ENCODE measurements around the gene RHOH. TPM values are rescaled to one million over a fixed set of nuclear protein-coding genes. Genes with fewer than 3 reads are reported as not detected.
"Not testable (repeated sequence)": the region's sequence is repeated elsewhere in the genome, so short reads cannot be mapped to it uniquely, and the experiment has no call there.

The RHOH gene
- total RNA-seq, 2 donors from 2014 or later, result 0.47 to 1.2 TPM

DNA sequence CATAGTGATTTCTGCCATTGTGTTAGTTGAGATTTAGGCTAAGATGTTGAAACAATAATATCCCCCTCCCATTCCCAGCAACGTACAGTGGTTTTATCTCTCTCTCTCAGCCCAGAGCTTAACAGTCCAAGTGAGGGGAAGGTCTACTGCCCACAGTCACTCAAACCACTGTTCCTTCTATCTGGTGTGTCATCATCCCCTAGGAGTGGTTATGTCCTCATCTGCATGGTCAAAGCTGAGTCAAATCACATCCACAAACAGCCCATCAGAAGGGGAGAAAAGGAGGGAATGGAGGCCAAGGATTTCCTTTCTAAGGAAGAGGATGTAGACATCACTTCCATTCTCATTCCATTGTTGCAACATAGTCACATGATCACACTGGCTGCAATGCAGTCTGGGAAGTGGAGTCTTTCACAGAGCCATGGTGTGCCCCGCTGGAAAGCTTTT, 95.5 kb downstream of the RHOH start:
- Histone ChIP-seq H3K27ac (no peak overlapping the region), H3K36me3 (no peaks in the 10 kb centered on the region), H3K4me1 (no peaks in the 10 kb centered on the region), H3K4me3 (no peak overlapping the region), H3K27me3 (no peaks in the 10 kb centered on the region), H3K9me3 (no peaks in the 10 kb centered on the region)
- no peak for DNase-seq (ENCODE audit: low spot score)
- TF ChIP-seq, protein P1, sequence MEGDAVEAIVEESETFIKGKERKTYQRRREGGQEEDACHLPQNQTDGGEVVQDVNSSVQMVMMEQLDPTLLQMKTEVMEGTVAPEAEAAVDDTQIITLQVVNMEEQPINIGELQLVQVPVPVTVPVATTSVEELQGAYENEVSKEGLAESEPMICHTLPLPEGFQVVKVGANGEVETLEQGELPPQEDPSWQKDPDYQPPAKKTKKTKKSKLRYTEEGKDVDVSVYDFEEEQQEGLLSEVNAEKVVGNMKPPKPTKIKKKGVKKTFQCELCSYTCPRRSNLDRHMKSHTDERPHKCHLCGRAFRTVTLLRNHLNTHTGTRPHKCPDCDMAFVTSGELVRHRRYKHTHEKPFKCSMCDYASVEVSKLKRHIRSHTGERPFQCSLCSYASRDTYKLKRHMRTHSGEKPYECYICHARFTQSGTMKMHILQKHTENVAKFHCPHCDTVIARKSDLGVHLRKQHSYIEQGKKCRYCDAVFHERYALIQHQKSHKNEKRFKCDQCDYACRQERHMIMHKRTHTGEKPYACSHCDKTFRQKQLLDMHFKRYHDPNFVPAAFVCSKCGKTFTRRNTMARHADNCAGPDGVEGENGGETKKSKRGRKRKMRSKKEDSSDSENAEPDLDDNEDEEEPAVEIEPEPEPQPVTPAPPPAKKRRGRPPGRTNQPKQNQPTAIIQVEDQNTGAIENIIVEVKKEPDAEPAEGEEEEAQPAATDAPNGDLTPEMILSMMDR (IDR thresholded peaks at IDR 0.05), result no peak

DNA sequence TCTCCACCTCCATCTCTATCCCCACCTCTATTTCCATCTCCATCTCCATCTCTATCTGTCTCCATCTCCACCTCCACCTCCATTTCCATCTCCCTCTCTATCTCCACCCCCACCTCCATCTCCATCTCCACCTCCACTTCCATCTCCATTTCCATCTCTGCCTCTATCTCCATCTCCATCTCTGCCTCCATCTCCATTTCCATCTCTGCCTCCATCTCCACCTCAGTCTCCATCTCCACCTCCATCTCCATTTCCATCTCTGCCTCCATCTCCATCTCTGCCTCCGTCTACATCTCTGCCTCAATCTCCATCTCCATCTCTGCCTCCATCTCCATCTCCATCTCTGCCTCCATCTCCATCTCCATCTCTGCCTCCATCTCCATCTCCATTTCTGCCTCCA, 97.5 kb downstream of the RHOH start:
- no peak for DNase-seq (ENCODE audit: low spot score)
- H3K36me3 ChIP-seq, result no peaks in the 10 kb centered on the region
- H3K27ac ChIP-seq, result no peak overlapping the region
- no peaks in the 10 kb centered on the region for H3K4me1 ChIP-seq
- H3K9me3 ChIP-seq, result no peaks in the 10 kb centered on the region
- no peak overlapping the region for H3K4me3 ChIP-seq
- TF ChIP-seq, protein P1 (IDR thresholded peaks at IDR 0.05), result no peak
- no peaks in the 10 kb centered on the region for H3K27me3 ChIP-seq

DNA sequence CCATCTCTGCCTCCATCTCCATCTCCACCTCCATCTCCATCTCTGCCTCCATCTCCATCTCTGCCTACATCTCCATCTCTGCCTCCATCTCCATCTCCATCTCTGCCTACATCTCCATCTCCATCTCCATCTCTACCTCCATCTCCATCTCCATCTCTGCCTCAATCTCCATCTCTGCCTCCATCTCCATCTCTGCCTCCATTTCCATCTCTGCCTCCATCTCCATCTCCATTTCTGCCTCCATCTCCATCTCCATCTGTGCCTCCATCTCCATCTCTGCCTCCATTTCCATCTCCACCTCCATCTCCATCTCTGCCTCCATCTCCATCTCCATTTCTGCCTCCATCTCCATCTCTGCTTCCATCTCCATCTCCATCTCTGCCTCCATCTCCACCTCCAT, 98.2 kb downstream of the RHOH start:
- not testable (repeated sequence) for H3K4me1 ChIP-seq; DNase-seq (ENCODE audit: low spot score); H3K27ac ChIP-seq; H3K27me3 ChIP-seq; H3K9me3 ChIP-seq; H3K4me3 ChIP-seq; H3K36me3 ChIP-seq

DNA sequence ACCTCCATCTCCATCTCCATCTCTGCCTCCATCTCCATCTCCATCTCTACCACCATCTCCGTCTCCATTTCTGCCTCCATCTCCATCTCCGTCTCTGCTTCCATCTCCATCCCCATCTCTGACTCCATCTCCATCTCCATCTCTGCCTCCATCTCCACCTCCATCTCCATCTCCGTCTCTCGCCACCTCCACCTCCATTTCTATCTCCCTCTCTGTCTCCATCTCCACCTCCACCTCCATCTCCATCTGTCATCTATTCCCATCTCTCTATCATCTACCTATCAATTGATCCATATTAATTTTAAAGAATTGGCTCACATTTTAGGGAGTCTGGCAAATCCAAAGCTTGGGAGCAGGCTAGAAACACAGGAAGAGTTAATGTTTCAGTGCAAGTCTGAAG, 98.7 kb downstream of the RHOH start:
- H3K27me3 ChIP-seq, result no peaks in the 10 kb centered on the region
- no peak overlapping the region for H3K27ac ChIP-seq
- DNase-seq (ENCODE audit: low spot score), result no peak
- TF ChIP-seq, protein P1 (IDR thresholded peaks at IDR 0.05), result no peak
- no peaks in the 10 kb centered on the region for H3K9me3 ChIP-seq
- no peaks in the 10 kb centered on the region for H3K4me1 ChIP-seq
- no peaks in the 10 kb centered on the region for H3K36me3 ChIP-seq
- H3K4me3 ChIP-seq, result no peak overlapping the region

Other genes with a start within 250 kb of the RHOH start
- 10 to 100 TPM; 29.5 to 30.3 TPM for gene PDS5A, start 219.1 kb upstream of the RHOH start, total RNA-seq
- gene N4BP2, start 140.2 kb upstream of the RHOH start, total RNA-seq, result 1 to 10 TPM; 3.2 to 6.4 TPM
- not detected for gene CHRNA9, start 138.3 kb downstream of the RHOH start, total RNA-seq